Stimulated activated CD4-positive, alpha-beta T cell treated with anti-CD3 and anti-CD28 coated beads, Interleukin-2, amount 100 ng/mL, for 4 hours (primary cell): ENCODE data around the gene SLC16A4.

Source experiments
- DNase-seq: peaks from one replicate; pipeline ENCODE4 v3.0.0-alpha.2; 2020; ENCODE audit warnings: low read depth

SLC16A4 gene

DNA sequence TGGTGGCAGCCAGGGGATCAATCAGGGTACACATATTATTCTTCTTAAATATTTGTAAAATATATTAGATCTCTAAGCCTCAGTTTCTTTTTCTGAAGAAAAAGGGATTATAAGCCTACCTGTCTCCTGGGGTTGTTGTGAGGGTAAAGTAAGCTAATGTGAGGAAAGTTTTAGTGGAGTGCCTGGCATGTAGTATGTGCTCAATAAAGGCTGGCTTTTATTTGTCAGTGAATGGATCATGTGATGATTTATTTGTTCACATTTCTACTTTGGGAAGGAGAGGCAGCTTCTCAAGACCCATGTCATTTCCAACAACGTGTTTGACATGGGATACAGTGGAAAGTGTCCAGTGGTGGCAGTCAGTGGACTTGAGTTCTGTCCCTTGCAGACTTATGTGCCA, 64.0 kb downstream of the SLC16A4 start:
- DNase-seq = no peak

DNA sequence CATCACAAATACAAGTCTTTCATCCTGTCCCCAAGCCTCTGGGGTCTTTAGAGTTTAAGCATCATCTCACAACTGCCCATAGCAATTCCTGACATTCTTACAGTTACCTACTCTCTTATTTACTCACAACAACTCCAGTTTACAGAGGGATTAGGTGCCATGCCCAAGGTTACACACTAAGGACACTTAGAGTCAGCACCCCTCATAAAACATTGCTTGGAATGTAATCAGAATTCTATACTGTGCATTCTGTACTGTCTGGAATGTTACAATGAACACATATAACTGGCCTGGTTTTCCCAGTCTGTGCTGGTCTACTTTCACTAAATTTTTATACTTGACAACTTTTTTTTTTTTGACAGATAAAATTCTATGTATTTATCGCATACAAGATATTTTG, 66.2 kb downstream of the SLC16A4 start:
- no peak for DNase-seq

DNA sequence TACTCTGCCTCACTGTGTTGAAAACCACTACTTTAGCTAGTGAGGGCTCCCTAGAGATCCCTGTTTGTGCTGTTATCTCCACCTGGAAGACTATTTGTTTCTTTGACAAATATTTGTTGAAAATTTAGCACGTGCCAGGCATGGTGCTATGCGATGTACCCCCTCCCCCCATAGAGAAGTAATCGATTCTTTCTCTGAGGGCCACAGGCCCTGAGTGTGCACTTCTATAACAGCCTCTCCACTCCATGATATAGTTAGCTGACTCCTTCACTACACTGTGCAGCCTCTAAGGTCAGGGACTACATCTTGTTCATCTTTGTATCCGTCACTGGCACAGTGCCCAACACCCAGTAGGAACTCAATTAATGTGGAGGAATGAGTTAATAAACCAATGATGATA, 69.0 kb downstream of the SLC16A4 start:
- DNase-seq = no peak

DNA sequence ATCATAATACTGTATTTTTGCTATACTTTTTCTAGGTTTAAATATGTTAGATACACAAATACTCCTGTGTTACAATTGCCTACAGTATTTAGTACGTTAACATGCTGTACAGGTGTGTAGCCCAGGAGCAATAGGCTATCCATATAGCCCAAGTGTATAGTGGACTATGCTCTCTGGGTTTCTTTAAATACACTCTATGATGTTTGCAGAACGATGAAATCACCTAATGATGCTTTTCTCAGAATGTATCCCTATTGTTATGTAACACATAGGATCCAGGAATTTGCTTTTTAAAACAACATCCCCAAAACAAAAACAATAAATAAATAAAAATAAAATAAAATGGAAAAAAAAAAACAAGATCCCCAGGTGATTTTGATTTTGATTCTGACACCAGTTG, 69.8 kb downstream of the SLC16A4 start:
- no peak for DNase-seq

DNA sequence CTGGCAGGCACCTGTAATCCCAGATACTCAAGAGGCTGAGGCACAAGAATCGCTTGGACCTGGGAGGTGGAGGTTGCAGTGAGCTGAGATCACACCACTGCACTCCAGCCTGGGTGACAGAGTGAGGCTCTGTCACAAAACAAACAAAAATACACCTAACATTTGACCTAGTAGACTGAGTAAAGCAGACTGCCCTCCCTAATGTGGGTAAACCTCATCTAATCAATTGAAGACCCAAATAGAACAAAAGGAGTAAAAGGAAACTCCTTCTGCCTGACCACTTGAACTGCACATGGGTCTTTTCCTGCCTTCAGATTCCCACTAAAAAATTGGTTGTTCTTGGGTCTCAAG, 70.7 kb downstream of the SLC16A4 start:
- DNase-seq = no peak

DNA sequence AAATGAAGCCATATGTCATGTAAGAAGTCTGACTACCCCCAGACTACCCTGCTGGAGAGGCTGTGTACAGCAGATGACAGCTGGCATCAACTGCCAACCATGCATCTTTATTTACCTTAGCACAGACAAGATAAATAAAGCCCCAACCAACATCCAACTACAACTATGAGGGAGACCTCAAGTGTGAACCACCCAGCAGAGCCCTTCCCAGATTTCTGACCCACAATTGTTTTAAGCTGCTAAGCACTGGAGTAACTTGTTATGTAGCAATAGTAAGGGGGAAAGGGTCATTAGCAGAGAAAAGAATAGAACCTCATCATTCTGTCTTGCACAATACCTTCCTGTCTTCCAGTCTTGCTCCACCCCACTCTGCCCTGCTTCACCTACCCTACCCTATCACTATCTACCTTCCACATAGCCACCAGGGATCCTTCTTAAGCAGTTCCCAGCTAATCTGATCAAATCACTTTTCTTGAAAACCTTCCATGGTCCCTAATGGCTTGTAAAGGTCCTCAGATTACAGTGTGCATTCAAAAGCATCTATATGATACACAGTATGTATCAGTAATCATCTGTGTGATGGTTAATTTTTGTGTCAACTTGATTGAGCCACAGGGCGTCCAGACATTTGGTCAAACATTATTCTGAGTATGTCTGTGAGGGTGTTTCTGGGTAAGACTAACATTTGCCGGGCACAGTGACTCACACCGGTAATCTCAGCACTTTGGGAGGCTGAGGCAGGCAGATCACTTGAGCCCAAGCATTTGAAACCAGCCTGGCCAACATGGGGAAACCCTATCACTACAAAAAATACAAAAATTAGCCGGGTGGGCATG, 71.3 kb downstream of the SLC16A4 start:
- DNase-seq = no peak

DNA sequence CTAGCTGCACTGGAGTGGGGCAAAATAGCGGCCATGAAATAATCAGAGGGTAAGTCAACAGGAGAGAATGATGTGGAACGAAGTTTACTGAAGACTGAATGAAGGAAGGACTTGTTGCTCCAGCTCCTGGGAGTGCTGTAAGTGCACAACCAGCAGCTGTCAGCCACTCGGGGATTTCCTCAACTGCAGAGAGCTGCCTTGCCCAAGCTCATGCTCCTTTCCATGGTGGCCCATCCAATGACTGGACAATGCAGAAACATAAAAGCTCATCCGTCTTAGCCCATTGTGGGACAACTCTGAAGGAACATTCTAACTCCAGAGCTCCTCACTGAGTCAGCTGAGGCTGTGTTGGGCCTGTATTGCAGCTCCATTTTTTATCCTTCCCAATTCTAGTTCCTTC, 72.8 kb downstream of the SLC16A4 start:
- DNase-seq = no peak

DNA sequence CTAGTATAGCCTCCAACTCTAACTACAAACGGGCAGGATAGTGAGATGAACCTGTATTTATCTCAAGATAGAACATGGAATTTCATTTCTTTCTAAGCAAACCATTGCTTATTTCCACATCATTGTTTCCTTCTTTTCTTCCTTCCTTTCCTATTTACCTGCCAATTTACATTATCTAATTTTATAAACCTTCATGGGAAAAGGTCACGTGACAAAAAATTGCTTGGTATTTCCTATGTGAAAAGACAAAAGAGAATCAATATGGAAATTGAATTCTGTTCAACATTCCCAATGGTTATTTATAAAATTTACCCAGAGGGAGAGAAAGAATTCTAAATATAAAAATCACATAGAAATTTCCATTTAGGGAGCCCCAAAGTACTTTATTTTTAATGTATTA, 74.1 kb downstream of the SLC16A4 start:
- DNase-seq = no peak
